Neuronal stem cell (in vitro differentiated cells): ENCODE data around the gene CHRM3.

Experiments
- DNase-seq: peaks from one replicate; pipeline ENCODE4 v3.0.0-alpha.2; 2013; ENCODE audit warnings: low spot score
- H2AFZ ChIP-seq: one replicate; pipeline ENCODE4 v1.6.1; 2013; ENCODE audit warnings: mild to moderate bottlenecking, low read length, inconsistent platforms
- H2AK5ac ChIP-seq: 2 replicates; pipeline ENCODE4 v1.6.1; 2013; ENCODE audit warnings: low read depth, mild to moderate bottlenecking, inconsistent platforms, low read length, moderate library complexity, mixed read lengths
- H2BK120ac ChIP-seq: 2 replicates; pipeline ENCODE4 v1.6.1; 2013; ENCODE audit warnings: low read depth, mild to moderate bottlenecking, inconsistent platforms, low read length, moderate library complexity, mixed read lengths
- H2BK12ac ChIP-seq: one replicate; pipeline ENCODE4 v1.6.1; 2013; ENCODE audit warnings: low read length, inconsistent platforms
- H2BK15ac ChIP-seq: 2 replicates; pipeline ENCODE4 v1.6.1; 2013; ENCODE audit warnings: mild to moderate bottlenecking, low read length, inconsistent platforms, mixed read lengths
- H2BK5ac ChIP-seq: one replicate; pipeline ENCODE4 v1.6.1; 2013; ENCODE audit warnings: inconsistent platforms, mild to moderate bottlenecking, low read length, moderate library complexity
- H3K14ac ChIP-seq: one replicate; pipeline ENCODE4 v1.6.1; 2013; ENCODE audit warnings: low read length, inconsistent platforms
- H3K18ac ChIP-seq: 2 replicates; pipeline ENCODE4 v1.6.1; 2013; ENCODE audit warnings: low read length, inconsistent platforms
- H3K23ac ChIP-seq: 2 replicates; pipeline ENCODE4 v1.6.1; 2013; ENCODE audit warnings: low read depth, mild to moderate bottlenecking, mixed read lengths, low read length, inconsistent platforms; ENCODE audit not compliant: poor library complexity
- H3K27ac ChIP-seq: replicated peaks from 3 replicates; pipeline ENCODE4 v1.5.1; 2013; ENCODE audit warnings: low read length, inconsistent platforms
- H3K27me3 ChIP-seq, 3 experiments: 2 replicates each; pipeline ENCODE4 v1.6.1; 2013; ENCODE audit warnings: low read length in 3 of 3, mild to moderate bottlenecking in 2 of 3, inconsistent platforms in 1 of 3, low read depth in 1 of 3, mixed read lengths in 1 of 3, moderate library complexity in 1 of 3; ENCODE audit not compliant: control insufficient read depth in 3 of 3, insufficient read depth in 3 of 3
- H3K36me3 ChIP-seq, 2 donors: replicated peaks in 1 of 2; 2 replicates each; pipeline ENCODE4 v1.6.1; 2013; ENCODE audit warnings: low read length in 2 of 2; ENCODE audit not compliant: control insufficient read depth in 2 of 2, insufficient read depth in 2 of 2
- H3K4ac ChIP-seq: 2 replicates; pipeline ENCODE4 v1.6.1; 2013; ENCODE audit warnings: inconsistent platforms, mild to moderate bottlenecking, low read length, moderate library complexity
- H3K4me1 ChIP-seq, 2 donors: 1 replicate in 1 of 2; 2 replicates in 1 of 2; pipeline ENCODE4 v1.6.1; 2013; ENCODE audit warnings: low read length in 2 of 2, low read depth in 1 of 2; ENCODE audit not compliant: control insufficient read depth in 2 of 2, insufficient read depth in 1 of 2
- H3K4me2 ChIP-seq: one replicate; pipeline ENCODE4 v1.6.1; 2013; ENCODE audit warnings: mild to moderate bottlenecking, low read length, inconsistent platforms; ENCODE audit not compliant: insufficient read depth, poor library complexity, severe bottlenecking
- H3K4me3 ChIP-seq, 2 donors: 2 replicates each; pipeline ENCODE4 v1.5.1; 2013; ENCODE audit warnings: low read length in 2 of 2, mild to moderate bottlenecking in 2 of 2, inconsistent platforms in 1 of 2, moderate library complexity in 1 of 2
- H3K79me1 ChIP-seq: one replicate; pipeline ENCODE4 v1.6.1; 2013; ENCODE audit warnings: low read depth, mild to moderate bottlenecking, inconsistent platforms, low read length, moderate library complexity
- H3K9ac ChIP-seq: one replicate; pipeline ENCODE4 v1.6.1; 2013; ENCODE audit warnings: mild to moderate bottlenecking, low read depth, low read length, inconsistent platforms; ENCODE audit not compliant: poor library complexity
- H3K9me3 ChIP-seq, 2 donors: replicated peaks in 1 of 2; 2 replicates each; pipeline versions ENCODE3 to v1.6.1; 2013; ENCODE audit warnings: low read length in 2 of 2, mild to moderate bottlenecking in 2 of 2, inconsistent platforms in 1 of 2, low read depth in 1 of 2, mixed read lengths in 1 of 2, moderate library complexity in 1 of 2; ENCODE audit not compliant: control insufficient read depth in 2 of 2, insufficient read depth in 1 of 2
- H4K8ac ChIP-seq: one replicate; pipeline ENCODE4 v1.6.1; 2013; ENCODE audit warnings: low read depth, mild to moderate bottlenecking, inconsistent platforms, low read length, moderate library complexity
- H4K91ac ChIP-seq: one replicate; pipeline ENCODE4 v1.6.1; 2013; ENCODE audit warnings: low read length, low read depth, mild to moderate bottlenecking, inconsistent platforms; ENCODE audit not compliant: poor library complexity
- WGBS, 2 donors: extraction: QIAGEN DNeasy Blood & Tissue Kit; methylation state at CpG; one replicate each; pipeline ENCODE4 v1.1.7; 2013; ENCODE audit warnings: missing lambda C conversion rate in 2 of 2, mixed read lengths in 1 of 2; ENCODE audit not compliant: insufficient read length in 2 of 2, insufficient replicate concordance in 1 of 2; ENCODE audit errors: extremely low coverage in 2 of 2; 5-methylcytosine and 5-hydroxymethylcytosine counted together

Gene CHRM3

DNA sequence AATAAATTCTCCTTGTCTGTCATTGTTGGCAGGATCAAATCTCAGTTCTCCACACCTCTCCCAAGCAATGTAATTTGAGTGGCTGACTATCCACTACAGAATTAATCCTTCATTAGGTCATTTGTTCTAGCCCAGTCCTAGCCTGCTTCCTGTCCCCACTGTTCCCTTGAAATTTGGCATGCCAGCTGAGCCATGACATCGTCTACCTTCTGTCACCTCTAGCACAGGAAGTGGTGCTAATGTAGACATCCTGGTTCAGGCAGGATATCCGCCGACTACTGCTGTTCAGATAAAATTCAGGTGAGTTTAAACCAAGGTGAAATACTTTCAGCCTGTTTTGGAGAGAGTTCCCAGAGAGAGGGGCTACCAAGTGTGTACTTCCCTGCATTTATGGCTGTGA lies 5.9 kb downstream of the CHRM3 start:
- Histone ChIP-seq H2BK5ac (no peak overlapping the region), H3K27me3 (peaks cover 8 to 35% (median 12%) of the 10 kb centered on the region in 3 experiments), H3K4me1 (peaks cover 0 to 5% of the 10 kb centered on the region in 2 donors), H3K79me1 (no peaks in the 10 kb centered on the region), H3K14ac (no peak overlapping the region), H4K8ac (no peak overlapping the region), H3K23ac (no peak overlapping the region), H2BK15ac (no peak overlapping the region), H2BK120ac (no peak overlapping the region), H3K27ac (no peak overlapping the region), H3K18ac (no peak overlapping the region), H3K9me3 (no peaks in the 10 kb centered on the region), H4K91ac (no peak overlapping the region), H3K4me2 (no peak overlapping the region), H3K9ac (no peak overlapping the region), H3K4me3 (no peak overlapping the region), H3K36me3 (no peaks in the 10 kb centered on the region), H2AFZ (no peak overlapping the region), H2AK5ac (no peak overlapping the region), H2BK12ac (no peak overlapping the region), H3K4ac (no peak overlapping the region)
- no peak for DNase-seq
- no CpG with 5 or more reads among the region's 3 CpGs for WGBS, 2 donors

DNA sequence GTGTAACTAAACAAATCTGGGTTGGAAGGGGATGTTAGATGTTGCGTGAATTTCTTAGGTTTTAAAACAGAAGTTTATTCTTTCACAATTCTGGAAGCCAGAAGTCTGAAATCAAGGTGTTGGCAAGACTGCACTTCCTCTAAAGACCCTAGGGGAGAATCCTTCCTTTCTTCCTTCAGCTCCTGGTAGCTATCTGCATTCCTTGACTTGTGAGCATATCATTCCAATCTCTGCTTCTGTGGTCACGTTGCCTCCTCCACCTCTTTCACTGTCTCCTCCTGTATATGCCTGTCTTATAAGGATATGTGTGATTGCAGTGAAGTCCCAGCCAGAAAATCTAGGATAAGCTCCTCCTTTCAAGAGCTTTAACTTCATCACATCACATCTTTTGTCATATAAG lies 7.7 kb downstream of the CHRM3 start:
- no peak overlapping the region for H3K27ac ChIP-seq
- H3K27me3 ChIP-seq: peaks cover 0 to 17% (median 0%) of the 10 kb centered on the region in 3 experiments
- H3K4me3 ChIP-seq: no peak overlapping the region
- no peaks in the 10 kb centered on the region for H3K4me1 ChIP-seq
- H4K91ac ChIP-seq: no peak overlapping the region
- no peaks in the 10 kb centered on the region for H3K79me1 ChIP-seq
- no peak overlapping the region for H3K14ac ChIP-seq
- no peak overlapping the region for H3K18ac ChIP-seq
- no peak overlapping the region for H3K23ac ChIP-seq
- H2BK15ac ChIP-seq: no peak overlapping the region
- no peak overlapping the region for H2BK12ac ChIP-seq
- no peak overlapping the region for H3K9ac ChIP-seq
- WGBS, 2 donors: no CpG with 5 or more reads among the region's 2 CpGs
- no peak overlapping the region for H2AFZ ChIP-seq
- H3K4ac ChIP-seq: no peak overlapping the region
- no peak for DNase-seq
- H4K8ac ChIP-seq: no peak overlapping the region
- no peak overlapping the region for H2AK5ac ChIP-seq
- no peak overlapping the region for H3K4me2 ChIP-seq
- no peak overlapping the region for H2BK5ac ChIP-seq
- no peak overlapping the region for H2BK120ac ChIP-seq
- H3K36me3 ChIP-seq: no peaks in the 10 kb centered on the region
- H3K9me3 ChIP-seq: no peaks in the 10 kb centered on the region

DNA sequence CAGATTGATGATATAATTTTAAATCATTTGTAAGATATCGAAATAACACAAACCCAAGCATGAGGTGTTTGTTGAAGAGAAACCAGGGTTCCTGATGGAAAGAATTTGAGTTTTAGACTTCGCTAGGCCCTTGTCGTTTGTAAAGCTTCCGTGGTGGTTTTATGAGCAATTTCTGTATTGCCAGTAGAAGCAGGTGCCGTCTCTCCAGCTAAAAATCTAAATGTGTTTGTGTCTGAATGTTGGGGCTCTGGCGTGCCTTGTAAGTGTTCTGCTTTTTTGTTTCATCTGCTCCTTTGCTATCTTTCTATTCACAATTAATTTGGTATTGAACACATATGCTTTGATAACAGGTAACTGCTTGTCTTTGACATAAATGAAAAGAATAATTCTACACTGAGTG lies 27.5 kb downstream of the CHRM3 start:
- no peak overlapping the region for H2AFZ ChIP-seq
- no CpG with 5 or more reads among the region's 6 CpGs for WGBS, 2 donors
- no peak overlapping the region for H2BK5ac ChIP-seq
- H3K4me1 ChIP-seq: no peaks in the 10 kb centered on the region
- no peak overlapping the region for H4K8ac ChIP-seq
- no peak overlapping the region for H2BK120ac ChIP-seq
- H2BK15ac ChIP-seq: no peak overlapping the region
- H2BK12ac ChIP-seq: no peak overlapping the region
- H3K36me3 ChIP-seq: no peaks in the 10 kb centered on the region
- H3K27me3 ChIP-seq: no peaks in the 10 kb centered on the region
- no peak overlapping the region for H3K9ac ChIP-seq
- H2AK5ac ChIP-seq: no peak overlapping the region
- no peaks in the 10 kb centered on the region for H3K9me3 ChIP-seq
- no peak overlapping the region for H3K27ac ChIP-seq
- no peak overlapping the region for H3K14ac ChIP-seq
- no peak overlapping the region for H3K23ac ChIP-seq
- no peak overlapping the region for H3K4ac ChIP-seq
- H3K18ac ChIP-seq: no peak overlapping the region
- no peak overlapping the region for H3K4me2 ChIP-seq
- H3K4me3 ChIP-seq: no peak overlapping the region
- no peaks in the 10 kb centered on the region for H3K79me1 ChIP-seq
- DNase-seq: no peak
- H4K91ac ChIP-seq: no peak overlapping the region

- Histone ChIP-seq H3K4ac (no peak overlapping the region), H3K4me2 (no peak overlapping the region), H4K8ac (no peak overlapping the region), H3K18ac (no peak overlapping the region), H3K27ac (no peak overlapping the region), H3K9ac (no peak overlapping the region), H3K79me1 (no peaks in the 10 kb centered on the region), H3K4me1 (no peaks in the 10 kb centered on the region), H2AK5ac (no peak overlapping the region), H4K91ac (no peak overlapping the region), H2AFZ (no peak overlapping the region), H3K23ac (no peak overlapping the region), H3K14ac (no peak overlapping the region), H3K4me3 (no peak overlapping the region), H3K9me3 (no peaks in the 10 kb centered on the region), H3K36me3 (no peaks in the 10 kb centered on the region), H2BK15ac (no peak overlapping the region), H2BK12ac (no peak overlapping the region), H3K27me3 (no peaks in the 10 kb centered on the region), H2BK5ac (no peak overlapping the region), H2BK120ac (no peak overlapping the region)
- DNase-seq: no peak
- no CpG with 5 or more reads among the region's 2 CpGs for WGBS, 2 donors
Observed at GRCh38 chr1:239417221-239417620, 30.9 kb downstream of the CHRM3 start.
